GM12801 (cell line): ENCODE measurements around the gene REXO1.

ENCODE experiments used
- CTCF ChIP-seq: IDR thresholded peaks from one replicate; pipeline ENCODE4 v1.5.1; 2011; ENCODE audit warnings: control low read depth; ENCODE audit not compliant: insufficient read length; ENCODE audit errors: extremely low read depth

Gene REXO1

GRCh38 chr19:1843116-1843515 lies 5.2 kb downstream of the REXO1 start:
- TF ChIP-seq CTCF, result no peak

DNA sequence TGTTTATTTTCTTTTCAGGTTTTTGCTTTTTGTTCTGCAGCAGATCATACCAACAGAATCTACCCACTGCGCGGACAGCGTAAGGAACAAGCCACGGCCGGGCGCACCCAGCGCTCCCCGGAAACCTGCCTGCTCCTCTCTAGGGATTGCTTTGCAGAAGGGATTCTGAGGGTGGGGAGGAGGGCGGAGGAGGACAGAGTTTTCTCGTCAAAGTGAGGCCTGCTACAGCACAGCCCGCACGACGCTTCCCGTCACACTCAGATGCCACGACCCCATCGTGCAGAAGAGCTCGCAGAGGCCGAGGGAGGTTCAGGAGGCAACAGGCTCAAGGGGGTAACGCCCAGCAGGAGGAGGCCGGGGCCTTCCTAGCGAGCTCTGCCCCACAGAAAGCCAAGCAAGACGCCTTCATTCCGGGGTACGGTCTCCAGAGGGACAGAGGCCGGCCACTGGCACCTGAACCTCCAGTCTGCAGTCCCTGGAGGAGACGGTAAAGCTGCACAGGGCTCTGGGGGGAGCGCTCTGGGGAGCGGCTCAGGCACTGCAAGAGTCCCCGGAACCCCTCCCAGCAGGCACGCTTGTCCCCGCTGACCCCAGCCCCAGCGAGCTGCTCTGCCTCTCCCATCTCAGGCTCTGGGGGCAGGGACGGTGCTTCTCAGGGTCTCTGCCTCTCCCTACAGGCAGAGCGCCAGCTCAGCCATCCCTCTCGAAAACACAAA lies 6.9 kb downstream of the REXO1 start:
- no peak for TF ChIP-seq CTCF

GRCh38 chr19:1840541-1841115 lies 7.7 kb downstream of the REXO1 start:
- no peak for TF ChIP-seq CTCF

DNA sequence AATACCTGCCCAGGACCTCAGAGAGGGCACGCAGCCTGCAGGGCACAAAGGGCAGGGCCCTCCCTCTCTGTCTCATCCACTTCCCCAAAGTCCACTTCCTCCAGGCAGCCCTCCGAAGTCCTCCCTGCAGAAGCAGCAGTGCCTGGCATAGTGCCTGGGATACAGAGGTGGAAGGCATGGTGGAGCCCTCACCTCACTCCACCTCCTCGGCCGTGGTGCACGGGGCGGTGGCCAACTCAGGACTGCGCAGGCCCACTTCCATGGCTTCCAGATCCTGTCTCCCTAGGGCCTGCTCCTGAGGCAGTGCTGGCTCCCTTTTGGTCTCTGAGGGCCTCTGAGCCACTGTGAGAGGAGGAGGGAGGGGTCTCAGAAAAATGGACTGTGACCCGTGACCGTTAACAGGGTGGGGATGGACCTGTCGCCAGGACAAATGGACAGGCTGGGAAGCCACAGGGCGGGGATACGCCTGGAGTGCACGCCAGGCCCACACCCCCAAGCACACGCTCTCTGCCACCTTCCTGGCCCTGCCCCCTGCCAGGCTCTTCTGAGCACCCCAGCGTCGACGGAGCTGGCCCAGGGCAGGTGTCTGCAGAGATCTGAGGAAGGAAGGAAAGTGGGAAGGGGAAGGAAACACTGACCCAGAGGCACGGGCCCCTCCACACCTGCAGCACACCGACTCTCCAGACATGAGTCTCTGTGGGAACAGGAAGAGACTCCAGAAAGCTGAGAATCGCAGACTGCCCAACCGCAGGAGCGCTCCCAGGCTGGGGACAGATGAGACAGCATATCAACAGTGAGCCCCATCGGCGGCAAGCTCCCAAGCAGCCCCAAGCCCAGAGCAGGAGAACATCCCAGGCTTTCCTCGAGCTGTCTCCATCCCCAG lies 8.4 kb downstream of the REXO1 start:
- TF ChIP-seq CTCF, result no peak

DNA sequence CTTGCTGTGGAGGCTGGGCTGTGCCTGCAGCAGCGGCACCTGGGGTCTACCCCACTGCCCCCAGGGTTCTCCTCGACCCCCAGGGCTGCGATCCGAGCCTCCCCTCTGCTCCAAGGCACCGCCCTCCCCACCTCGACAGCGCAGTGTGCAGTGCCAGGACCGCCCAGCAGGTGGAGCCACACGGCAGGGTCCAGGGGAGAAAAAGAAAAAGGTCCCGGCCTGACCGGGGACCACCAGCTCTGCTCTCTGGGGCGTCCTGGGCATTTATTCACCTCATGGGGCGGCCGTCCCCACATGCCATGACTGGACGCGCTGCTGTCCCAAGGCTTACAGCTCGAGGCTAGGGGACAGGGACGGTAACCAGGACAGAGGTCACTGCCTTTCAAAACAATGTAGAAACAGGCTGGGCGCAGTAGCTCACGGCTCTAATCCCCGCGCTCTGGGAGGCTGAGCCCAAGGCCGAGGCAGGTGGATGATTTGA lies 10.6 kb downstream of the REXO1 start:
- no peak for TF ChIP-seq CTCF

DNA sequence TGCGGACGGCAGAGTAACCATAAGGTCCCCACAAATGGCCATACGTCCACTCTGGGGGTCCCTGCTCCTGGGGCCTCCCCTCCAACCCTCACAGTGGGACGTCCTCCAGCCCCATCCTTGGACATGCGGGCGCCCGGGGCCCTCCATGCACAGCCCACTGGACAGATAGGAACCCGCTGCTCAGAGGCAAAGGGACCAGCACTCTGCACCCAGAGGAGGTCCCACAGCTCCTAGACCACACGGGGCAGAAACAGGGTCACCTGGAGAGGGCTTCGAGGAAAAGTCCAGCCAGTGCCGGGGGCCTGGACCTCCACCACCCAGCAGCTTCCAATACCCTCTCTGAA lies 11.1 kb downstream of the REXO1 start:
- no peak for TF ChIP-seq CTCF

- no peak for TF ChIP-seq CTCF
Observed at GRCh38 chr19:1836458-1837221, 11.6 kb downstream of the REXO1 start.
